ENCODE results near the gene SOS2.
A peak's percentile ranks its signal among the peaks of the same experiment; 100 is the strongest.

The SOS2 gene

GRCh38 chr14:50113381-50114035, 117.9 kb downstream of the SOS2 start:
- DNase-seq: no peak

GRCh38 chr14:50110323-50111037, 120.9 kb downstream of the SOS2 start:
- no peak for DNase-seq

GRCh38 chr14:50109342-50109741, 122.0 kb downstream of the SOS2 start:
- no peak for DNase-seq

- DNase-seq: no peak
Observed at GRCh38 chr14:50107850-50108249, 123.5 kb downstream of the SOS2 start.

GRCh38 chr14:50106178-50106577, 125.2 kb downstream of the SOS2 start:
- DNase-seq: no peak

GRCh38 chr14:50103558-50103957, 127.8 kb downstream of the SOS2 start:
- no peak for DNase-seq

GRCh38 chr14:50101417-50101816, 130.0 kb downstream of the SOS2 start:
- DNase-seq: no peak

GRCh38 chr14:50100805-50101204, 130.6 kb downstream of the SOS2 start:
- no peak for DNase-seq

GRCh38 chr14:50099335-50099734, 132.0 kb downstream of the SOS2 start:
- DNase-seq: no peak

- no peak for DNase-seq
Observed at GRCh38 chr14:50095895-50096294, 135.5 kb downstream of the SOS2 start.

- no peak for DNase-seq
Observed at GRCh38 chr14:50094056-50094755, 137.2 kb downstream of the SOS2 start.

GRCh38 chr14:50093496-50093895, 137.9 kb downstream of the SOS2 start:
- no peak for DNase-seq

GRCh38 chr14:50092006-50092555, 139.3 kb downstream of the SOS2 start:
- DNase-seq: no peak

GRCh38 chr14:50091240-50091913, 140.0 kb downstream of the SOS2 start:
- DNase-seq: no peak

- no peak for DNase-seq
Observed at GRCh38 chr14:50089208-50089607, 142.2 kb downstream of the SOS2 start.

GRCh38 chr14:50088731-50089130, 142.6 kb downstream of the SOS2 start:
- no peak for DNase-seq

- DNase-seq: no peak
Observed at GRCh38 chr14:50088117-50088515, 143.3 kb downstream of the SOS2 start.

GRCh38 chr14:50087341-50088116, 143.8 kb downstream of the SOS2 start:
- no peak for DNase-seq

GRCh38 chr14:50086321-50086711, 145.1 kb downstream of the SOS2 start:
- no peak for DNase-seq

- DNase-seq: peak; percentile 74
Observed at GRCh38 chr14:50085570-50086320, 145.6 kb downstream of the SOS2 start.

GRCh38 chr14:50084666-50085065, 146.7 kb downstream of the SOS2 start:
- no peak for DNase-seq

Data from stimulated activated CD4-positive, alpha-beta T cell treated with anti-CD3 and anti-CD28 coated beads, Interleukin-4, amount 100 ng/mL, for 24 hours (primary cell).